ENCODE data around the gene HBD. TPM values are rescaled to one million over a fixed set of nuclear protein-coding genes. Genes with fewer than 3 reads are reported as not detected.

The HBD gene
- total RNA-seq, 2 experiments from 2014 or later = not detected

- Mint-ChIP-seq H3K4me1 (ENCODE audit: low read depth) (no peaks in the 10 kb centered on the region), H3K9me3 (ENCODE audit: insufficient read depth) (no peaks in the 10 kb centered on the region), H3K36me3 (ENCODE audit: low read depth) (no peaks in the 10 kb centered on the region), H3K4me3 (no peak within 1 kb of the TSS), H3K27me3 (ENCODE audit: low read depth) (no peaks in the 10 kb centered on the region), H3K27ac (no peak within 1 kb of the TSS)
- ChIA-PET POLR2A (no interaction called here), CTCF (no interaction called here)
- DNase-seq = no peak
- ATAC-seq = no peak
These were observed 7.5 kb downstream of the HBD start, which contains the start of gene HBB for GRCh38 chr11:5226732-5227310. TSS of gene HBB (minus strand) at chr11:5227071. CDS start at chr11:5227021, 50 bp downstream.

DNA sequence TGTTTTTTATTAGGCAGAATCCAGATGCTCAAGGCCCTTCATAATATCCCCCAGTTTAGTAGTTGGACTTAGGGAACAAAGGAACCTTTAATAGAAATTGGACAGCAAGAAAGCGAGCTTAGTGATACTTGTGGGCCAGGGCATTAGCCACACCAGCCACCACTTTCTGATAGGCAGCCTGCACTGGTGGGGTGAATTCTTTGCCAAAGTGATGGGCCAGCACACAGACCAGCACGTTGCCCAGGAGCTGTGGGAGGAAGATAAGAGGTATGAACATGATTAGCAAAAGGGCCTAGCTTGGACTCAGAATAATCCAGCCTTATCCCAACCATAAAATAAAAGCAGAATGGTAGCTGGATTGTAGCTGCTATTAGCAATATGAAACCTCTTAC is 8.8 kb downstream of the HBD start:
- CTCF ChIA-PET = no interaction called here
- no peaks in the 10 kb centered on the region for H3K36me3 Mint-ChIP-seq (ENCODE audit: low read depth)

DNA sequence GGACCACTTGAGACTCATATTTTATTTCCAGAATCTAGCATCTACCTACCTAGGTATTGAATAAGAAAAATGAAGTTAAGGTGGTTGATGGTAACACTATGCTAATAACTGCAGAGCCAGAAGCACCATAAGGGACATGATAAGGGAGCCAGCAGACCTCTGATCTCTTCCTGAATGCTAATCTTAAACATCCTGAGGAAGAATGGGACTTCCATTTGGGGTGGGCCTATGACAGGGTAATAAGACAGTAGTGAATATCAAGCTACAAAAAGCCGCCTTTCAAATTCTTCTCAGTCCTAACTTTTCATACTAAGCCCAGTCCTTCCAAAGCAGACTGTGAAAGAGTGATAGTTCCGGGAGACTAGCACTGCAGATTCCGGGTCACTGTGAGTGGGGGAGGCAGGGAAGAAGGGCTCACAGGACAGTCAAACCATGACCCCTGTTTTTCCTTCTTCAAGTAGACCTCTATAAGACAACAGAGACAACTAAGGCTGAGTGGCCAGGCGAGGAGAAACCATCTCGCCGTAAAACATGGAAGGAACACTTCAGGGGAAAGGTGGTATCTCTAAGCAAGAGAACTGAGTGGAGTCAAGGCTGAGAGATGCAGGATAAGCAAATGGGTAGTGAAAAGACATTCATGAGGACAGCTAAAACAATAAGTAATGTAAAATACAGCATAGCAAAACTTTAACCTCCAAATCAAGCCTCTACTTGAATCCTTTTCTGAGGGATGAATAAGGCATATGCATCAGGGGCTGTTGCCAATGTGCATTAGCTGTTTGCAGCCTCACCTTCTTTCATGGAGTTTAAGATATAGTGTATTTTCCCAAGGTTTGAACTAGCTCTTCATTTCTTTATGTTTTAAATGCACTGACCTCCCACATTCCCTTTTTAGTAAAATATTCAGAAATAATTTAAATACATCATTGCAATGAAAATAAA is 9.5 kb downstream of the HBD start:
- DNase-seq (no peak), ATAC-seq (no peak)
- H3K27me3 Mint-ChIP-seq (ENCODE audit: low read depth) = no peaks in the 10 kb centered on the region
- H3K4me3 Mint-ChIP-seq = no peak overlapping the region
- no peak overlapping the region for H3K27ac Mint-ChIP-seq
- POLR2A ChIA-PET = no interaction called here
- H3K9me3 Mint-ChIP-seq (ENCODE audit: insufficient read depth) = no peaks in the 10 kb centered on the region
- CTCF ChIA-PET = no interaction called here
- H3K36me3 Mint-ChIP-seq (ENCODE audit: low read depth) = no peaks in the 10 kb centered on the region
- H3K4me1 Mint-ChIP-seq (ENCODE audit: low read depth) = no peaks in the 10 kb centered on the region

More for the DNA sequence above, 8.8 kb downstream of the HBD start:
- POLR2A ChIA-PET = no interaction called here
- Mint-ChIP-seq H3K4me3 (no peak overlapping the region), H3K27ac (no peak overlapping the region), H3K27me3 (ENCODE audit: low read depth) (no peaks in the 10 kb centered on the region), H3K9me3 (ENCODE audit: insufficient read depth) (no peaks in the 10 kb centered on the region), H3K4me1 (ENCODE audit: low read depth) (no peaks in the 10 kb centered on the region)
- no peak for DNase-seq
- no peak for ATAC-seq

GRCh38 chr11:5223686-5224085 is 10.6 kb downstream of the HBD start:
- DNase-seq (no peak), ATAC-seq (no peak)
- no peak overlapping the region for H3K4me3 Mint-ChIP-seq
- H3K27ac Mint-ChIP-seq = no peak overlapping the region
- POLR2A ChIA-PET = no interaction called here
- no peaks in the 10 kb centered on the region for H3K4me1 Mint-ChIP-seq (ENCODE audit: low read depth)
- CTCF ChIA-PET = no interaction called here
- H3K27me3 Mint-ChIP-seq (ENCODE audit: low read depth) = no peaks in the 10 kb centered on the region
- H3K36me3 Mint-ChIP-seq (ENCODE audit: low read depth) = no peaks in the 10 kb centered on the region
- H3K9me3 Mint-ChIP-seq (ENCODE audit: insufficient read depth) = no peaks in the 10 kb centered on the region

DNA sequence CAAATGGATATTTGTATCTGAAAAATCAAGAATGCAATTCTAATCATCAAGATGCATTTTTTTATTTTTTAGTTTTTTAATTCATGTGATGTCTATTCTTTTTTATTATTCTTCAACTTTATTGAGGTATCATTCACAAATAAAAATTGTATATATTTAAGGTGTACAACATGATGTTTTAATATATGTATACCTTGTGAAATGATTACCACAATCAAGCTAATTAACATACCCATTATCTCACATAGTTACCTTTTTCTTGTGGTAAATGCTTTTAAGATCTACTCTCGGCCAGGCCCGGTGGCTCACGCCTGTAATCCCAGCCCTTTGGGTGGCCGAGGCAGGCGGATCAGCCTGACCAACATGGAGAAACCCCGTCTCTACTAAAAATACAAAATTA is 11.1 kb downstream of the HBD start:
- Mint-ChIP-seq H3K4me3 (no peak overlapping the region), H3K27me3 (ENCODE audit: low read depth) (no peaks in the 10 kb centered on the region), H3K36me3 (ENCODE audit: low read depth) (no peaks in the 10 kb centered on the region), H3K9me3 (ENCODE audit: insufficient read depth) (no peaks in the 10 kb centered on the region), H3K4me1 (ENCODE audit: low read depth) (no peaks in the 10 kb centered on the region), H3K27ac (no peak overlapping the region)
- DNase-seq (no peak), ATAC-seq (no peak)
- CTCF ChIA-PET = no interaction called here
- POLR2A ChIA-PET = no interaction called here

DNA sequence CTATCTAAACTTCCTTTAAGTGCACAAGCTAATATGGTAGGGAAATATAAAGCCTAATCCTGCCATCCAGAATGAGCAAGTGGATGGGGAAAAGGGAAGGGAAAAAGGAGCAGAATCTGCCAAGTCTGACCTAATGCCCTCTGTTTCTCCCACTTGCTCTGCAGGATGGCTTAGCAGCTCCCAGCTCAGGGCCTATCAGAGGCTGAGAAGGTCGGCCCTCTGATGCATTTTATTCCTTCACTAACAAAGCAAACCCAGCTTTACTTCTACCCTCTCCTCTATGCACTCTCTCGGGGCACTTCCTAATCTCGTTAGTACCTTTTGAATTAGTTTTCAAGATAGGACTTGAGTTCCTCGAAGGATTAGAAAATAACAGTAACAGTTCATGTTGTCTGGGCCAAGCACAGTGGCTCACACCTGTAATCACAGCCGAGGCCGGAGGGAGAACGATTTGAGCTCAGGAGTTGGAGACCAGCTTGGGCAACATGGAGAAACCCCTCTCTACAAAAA is 23.9 kb downstream of the HBD start:
- no peak overlapping the region for H3K4me3 Mint-ChIP-seq
- CTCF ChIA-PET = no interaction called here
- POLR2A ChIA-PET = no interaction called here

DNA sequence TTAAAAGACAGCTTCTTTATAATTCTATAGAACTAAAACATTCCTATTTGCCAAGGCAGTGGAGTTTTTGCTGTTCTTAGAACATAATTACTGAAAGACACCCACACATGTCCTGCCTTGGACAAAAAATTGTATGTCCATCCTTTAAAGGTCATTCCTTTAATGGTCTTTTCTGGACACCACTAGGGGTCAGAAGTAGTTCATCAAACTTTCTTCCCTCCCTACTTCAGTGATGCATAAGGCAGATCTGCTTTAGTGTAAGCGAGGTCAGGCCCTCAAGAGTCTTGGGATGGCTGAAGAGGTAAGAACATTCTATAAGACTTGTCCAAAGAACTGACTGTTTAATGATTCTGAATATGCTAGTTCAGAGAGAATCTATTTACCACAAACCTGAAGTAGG is 29.5 kb downstream of the HBD start:
- Mint-ChIP-seq H3K27me3 (ENCODE audit: low read depth) (no peaks in the 10 kb centered on the region), H3K4me1 (ENCODE audit: low read depth) (no peaks in the 10 kb centered on the region), H3K27ac (no peak overlapping the region), H3K4me3 (no peak overlapping the region), H3K36me3 (ENCODE audit: low read depth) (no peaks in the 10 kb centered on the region), H3K9me3 (ENCODE audit: insufficient read depth) (no peaks in the 10 kb centered on the region)
- POLR2A ChIA-PET = no interaction called here
- DNase-seq (no peak), ATAC-seq (no peak)
- CTCF ChIA-PET = no interaction called here

More for the DNA sequence above, 23.9 kb downstream of the HBD start:
- ATAC-seq = no peak
- no peaks in the 10 kb centered on the region for H3K27me3 Mint-ChIP-seq (ENCODE audit: low read depth)
- H3K27ac Mint-ChIP-seq = no peak overlapping the region
- no peaks in the 10 kb centered on the region for H3K36me3 Mint-ChIP-seq (ENCODE audit: low read depth)
- no peaks in the 10 kb centered on the region for H3K9me3 Mint-ChIP-seq (ENCODE audit: insufficient read depth)
- DNase-seq = no peak
- H3K4me1 Mint-ChIP-seq (ENCODE audit: low read depth) = no peaks in the 10 kb centered on the region

GRCh38 chr11:5203366-5203765 is 30.9 kb downstream of the HBD start:
- Mint-ChIP-seq H3K4me3 (no peak overlapping the region), H3K27ac (no peak overlapping the region), H3K4me1 (ENCODE audit: low read depth) (no peaks in the 10 kb centered on the region), H3K9me3 (ENCODE audit: insufficient read depth) (no peaks in the 10 kb centered on the region), H3K36me3 (ENCODE audit: low read depth) (no peaks in the 10 kb centered on the region), H3K27me3 (ENCODE audit: low read depth) (no peaks in the 10 kb centered on the region)
- no peak for DNase-seq
- ATAC-seq = no peak
- ChIA-PET CTCF (no interaction called here), POLR2A (no interaction called here)

GRCh38 chr11:5200582-5200981 is 33.7 kb downstream of the HBD start, which contains the start of gene OR51V1:
TSS of gene OR51V1 (minus strand) at chr11:5200682. CDS start at chr11:5200682, 0 bp downstream.
- Mint-ChIP-seq H3K27me3 (ENCODE audit: low read depth) (no peaks in the 10 kb centered on the region), H3K27ac (no peak within 1 kb of the TSS), H3K4me3 (no peak within 1 kb of the TSS), H3K9me3 (ENCODE audit: insufficient read depth) (no peaks in the 10 kb centered on the region), H3K36me3 (ENCODE audit: low read depth) (no peaks in the 10 kb centered on the region), H3K4me1 (ENCODE audit: low read depth) (no peaks in the 10 kb centered on the region)
- CTCF ChIA-PET = no interaction called here
- ATAC-seq (no peak), DNase-seq (no peak)
- POLR2A ChIA-PET = no interaction called here

DNA sequence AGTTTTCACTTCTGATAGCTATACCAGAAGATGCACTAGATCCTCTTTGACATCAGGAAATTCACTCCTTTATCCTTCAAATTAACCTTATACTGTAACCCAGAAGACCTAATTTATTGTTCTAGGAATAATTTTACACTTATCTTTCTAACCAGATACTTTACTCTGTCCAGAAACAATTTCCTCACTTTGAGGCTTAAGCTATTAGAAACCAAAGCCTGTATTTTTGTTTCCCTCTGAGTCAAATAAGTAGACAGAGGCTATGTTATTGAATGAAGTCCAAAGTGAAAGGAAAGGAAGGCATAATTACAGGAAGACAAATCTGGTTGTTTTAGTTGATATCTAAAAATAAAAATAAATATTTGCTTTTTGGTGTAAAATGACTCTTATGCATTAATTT is 36.0 kb downstream of the HBD start:
- no peak for DNase-seq
- no peaks in the 10 kb centered on the region for H3K36me3 Mint-ChIP-seq (ENCODE audit: low read depth)
- no peaks in the 10 kb centered on the region for H3K27me3 Mint-ChIP-seq (ENCODE audit: low read depth)
- no peak overlapping the region for H3K4me3 Mint-ChIP-seq
- H3K4me1 Mint-ChIP-seq (ENCODE audit: low read depth) = no peaks in the 10 kb centered on the region
- CTCF ChIA-PET = no interaction called here
- no peak for ATAC-seq
- H3K9me3 Mint-ChIP-seq (ENCODE audit: insufficient read depth) = no peaks in the 10 kb centered on the region
- POLR2A ChIA-PET = no interaction called here
- H3K27ac Mint-ChIP-seq = no peak overlapping the region

DNA sequence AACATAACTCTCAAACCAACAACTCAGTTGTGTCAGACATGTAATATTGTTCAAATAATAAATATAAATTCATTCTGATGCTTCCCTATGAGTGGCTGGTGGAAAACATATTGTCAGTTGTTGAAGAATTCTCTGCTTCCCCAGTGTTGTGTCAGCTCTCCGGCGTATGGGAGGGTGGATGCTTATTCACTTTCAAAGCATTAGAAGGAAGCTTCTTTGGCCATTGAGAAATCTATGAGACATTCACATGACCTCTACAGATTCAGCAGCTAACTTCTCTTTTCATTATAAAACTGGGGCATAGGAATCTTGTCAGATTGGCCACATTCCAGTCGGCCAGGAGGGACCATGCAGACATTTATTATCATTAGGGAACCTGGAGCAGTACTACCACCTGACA is 36.7 kb downstream of the HBD start:
- Mint-ChIP-seq H3K4me3 (no peak overlapping the region), H3K4me1 (ENCODE audit: low read depth) (no peaks in the 10 kb centered on the region), H3K27ac (no peak overlapping the region), H3K9me3 (ENCODE audit: insufficient read depth) (no peaks in the 10 kb centered on the region), H3K27me3 (ENCODE audit: low read depth) (no peaks in the 10 kb centered on the region), H3K36me3 (ENCODE audit: low read depth) (no peaks in the 10 kb centered on the region)
- ChIA-PET CTCF (no interaction called here), POLR2A (no interaction called here)
- no peak for DNase-seq
- no peak for ATAC-seq

DNA sequence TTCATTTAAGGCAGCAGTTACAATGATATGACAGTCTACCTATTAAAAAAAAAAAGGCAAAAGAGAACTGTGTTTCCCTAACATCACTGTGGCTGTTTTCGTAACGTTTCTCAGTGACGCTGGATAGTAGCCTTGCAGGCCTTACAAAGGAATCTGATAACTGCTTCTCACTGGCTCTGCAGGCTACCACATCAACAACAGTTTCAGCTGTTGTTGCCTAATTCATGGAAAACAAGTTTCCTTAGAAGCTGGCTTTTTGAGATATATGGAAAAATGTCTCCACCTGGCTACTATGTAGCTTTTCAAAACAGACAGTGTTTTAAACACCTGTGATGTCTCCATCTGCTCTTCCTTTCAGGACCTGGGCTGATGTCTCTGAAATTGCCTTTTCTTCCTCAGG is 37.6 kb downstream of the HBD start:
- Mint-ChIP-seq H3K36me3 (ENCODE audit: low read depth) (no peaks in the 10 kb centered on the region), H3K27ac (no peak overlapping the region), H3K4me1 (ENCODE audit: low read depth) (no peaks in the 10 kb centered on the region), H3K9me3 (ENCODE audit: insufficient read depth) (no peaks in the 10 kb centered on the region), H3K27me3 (ENCODE audit: low read depth) (no peaks in the 10 kb centered on the region), H3K4me3 (no peak overlapping the region)
- ChIA-PET POLR2A (no interaction called here), CTCF (no interaction called here)
- ATAC-seq = no peak
- DNase-seq = no peak

Measured in activated CD8-positive, alpha-beta T cell treated with anti-CD3 and anti-CD28 coated beads, Interleukin-2, amount 10 ng/mL, durations not matched to agents 7 days and 5 days (primary cell).